HG03196 (cell line): ENCODE measurements around the gene MAGEA11.
"Not testable (repeated sequence)": the region's sequence is repeated elsewhere in the genome, so short reads cannot be mapped to it uniquely, and the experiment has no call there.

Source experiments
- ATAC-seq: cut with Tn5 transposase; IDR thresholded peaks from one replicate; pipeline ENCODE4 v1.9.1; 2021; ENCODE audit not compliant: unreplicated experiment

Gene MAGEA11

DNA sequence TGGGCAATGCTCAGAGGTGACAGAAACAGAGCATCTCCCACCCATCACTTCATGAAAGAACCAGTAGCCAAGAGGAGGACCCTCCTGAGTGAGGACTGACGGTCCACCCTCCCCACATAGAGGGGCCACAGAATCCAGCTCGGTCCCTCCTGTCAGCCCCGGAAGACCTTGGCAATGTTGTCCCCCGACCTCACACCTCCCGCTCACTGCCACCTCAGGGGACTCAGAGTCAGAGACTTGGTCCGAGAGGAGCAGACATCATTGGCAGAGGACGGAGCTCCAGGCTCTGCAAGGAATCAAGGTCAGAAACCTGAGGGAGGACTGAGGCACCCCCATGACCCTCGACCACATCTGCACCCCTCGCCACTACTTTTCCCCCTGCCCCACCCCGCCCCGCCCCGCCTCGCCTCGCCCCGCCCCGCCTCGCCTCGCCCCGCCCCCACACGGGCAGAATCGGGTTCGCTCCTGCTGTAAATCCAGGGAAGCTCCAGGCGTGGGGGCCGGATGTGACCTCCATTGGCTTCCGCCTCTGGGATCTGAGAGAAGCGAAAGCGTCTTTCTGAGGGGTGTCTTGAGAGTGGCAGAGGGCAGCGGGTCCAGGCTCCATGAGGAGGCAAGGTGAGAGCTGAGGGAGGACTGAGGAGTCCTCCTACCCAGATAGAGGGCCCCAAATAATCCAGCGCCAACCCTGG lies at the start of gene MAGEA11:
MAGEA11 (plus strand) TSS at position 516 of the 692 bp plus-strand sequence. CDS start 1,100 bp downstream, outside the sequence.
- ATAC-seq: no peak

- ATAC-seq: not testable (repeated sequence)
These were observed 36.8 kb upstream of the MAGEA11 start for GRCh38 chrX:149675088-149675487.

DNA sequence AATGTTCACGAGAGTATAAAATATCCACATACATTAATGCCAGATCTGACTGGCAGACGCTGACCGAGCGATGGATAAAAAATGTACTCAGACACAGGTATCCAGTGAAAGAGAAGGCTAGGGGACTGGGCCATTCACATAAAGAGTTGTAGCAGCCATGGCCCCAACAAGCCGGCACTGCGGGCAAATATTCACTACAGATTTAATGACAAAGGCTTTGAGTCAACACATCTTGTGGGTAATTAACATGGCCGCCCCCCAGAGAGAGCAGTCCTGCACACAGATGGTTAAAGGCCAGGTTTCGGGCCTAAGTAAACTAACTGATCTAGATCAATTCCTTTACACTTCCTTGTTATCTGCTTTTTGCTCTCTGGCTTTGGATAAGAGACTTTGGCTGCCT lies 36.3 kb upstream of the MAGEA11 start:
- not testable (repeated sequence) for ATAC-seq

GRCh38 chrX:149679164-149679678 lies 32.6 kb upstream of the MAGEA11 start:
- not testable (repeated sequence) for ATAC-seq

DNA sequence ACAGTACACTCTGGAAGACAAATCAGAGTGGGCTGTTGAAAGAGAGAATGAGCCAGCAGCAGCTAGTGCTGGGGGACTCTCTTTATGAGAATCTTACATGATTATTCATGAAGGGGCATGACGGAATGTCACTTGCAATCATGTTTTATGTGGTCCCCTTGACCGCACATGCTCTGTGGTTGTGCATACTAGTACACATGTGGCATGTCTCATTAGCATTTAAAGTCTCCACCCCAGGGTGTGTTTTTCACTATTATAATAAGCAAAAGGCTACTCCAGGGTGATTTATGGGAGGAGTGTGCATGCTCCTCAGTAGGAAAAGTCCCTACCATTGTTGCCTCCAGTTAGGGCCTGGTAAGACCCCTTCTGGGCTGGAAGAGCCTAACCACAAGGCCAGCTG lies 30.7 kb upstream of the MAGEA11 start:
- no peak for ATAC-seq

- no peak for ATAC-seq
These were observed 29.8 kb upstream of the MAGEA11 start for GRCh38 chrX:149682031-149682430.

DNA sequence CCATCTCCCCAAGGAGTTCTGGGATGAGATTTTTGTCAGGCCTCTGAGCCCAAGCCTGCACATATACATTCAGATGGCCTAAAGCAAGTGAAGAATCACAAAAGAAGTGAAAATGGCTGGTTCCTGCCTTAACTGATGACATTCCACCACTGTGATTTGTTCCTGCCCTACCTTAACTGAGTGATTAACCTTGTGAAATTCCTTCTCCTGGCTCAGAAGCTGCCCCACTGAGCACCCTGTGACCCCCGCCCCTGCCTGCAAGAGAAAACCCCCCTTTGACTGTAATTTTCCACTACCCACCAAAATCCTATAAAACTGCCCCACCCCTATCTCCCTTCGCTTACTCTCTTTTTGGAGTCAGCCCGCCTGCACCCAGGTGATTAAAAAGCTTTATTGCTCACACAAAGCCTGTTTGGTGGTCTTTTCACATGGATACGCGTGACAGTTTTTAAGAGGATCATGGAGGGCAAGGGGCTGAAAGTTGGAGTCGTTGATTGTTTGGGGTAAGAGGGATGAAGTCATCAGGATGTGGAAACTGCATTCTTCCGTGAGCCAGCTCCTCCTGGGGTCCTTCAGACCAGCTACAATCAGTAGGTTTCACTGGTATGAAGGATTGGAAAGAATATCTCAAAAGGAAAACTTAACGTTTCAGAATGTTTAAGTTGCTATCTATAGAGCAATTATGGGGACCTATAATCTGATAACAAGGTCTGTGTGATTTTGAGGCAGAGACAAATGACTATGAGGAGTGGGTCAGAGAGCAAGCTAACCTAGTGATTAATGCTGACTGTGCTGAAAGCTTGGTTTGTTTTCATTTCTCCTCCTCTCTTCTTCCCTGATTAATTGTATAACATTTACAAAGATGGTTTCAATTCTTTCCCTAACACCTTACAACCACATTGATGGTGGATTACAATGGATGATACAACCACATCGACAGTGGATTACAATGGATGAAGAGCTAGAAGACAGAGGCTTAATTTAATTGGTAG lies 28.6 kb upstream of the MAGEA11 start:
- ATAC-seq: no peak

- ATAC-seq: no peak
These were observed 27.7 kb upstream of the MAGEA11 start for GRCh38 chrX:149683966-149684730.

DNA sequence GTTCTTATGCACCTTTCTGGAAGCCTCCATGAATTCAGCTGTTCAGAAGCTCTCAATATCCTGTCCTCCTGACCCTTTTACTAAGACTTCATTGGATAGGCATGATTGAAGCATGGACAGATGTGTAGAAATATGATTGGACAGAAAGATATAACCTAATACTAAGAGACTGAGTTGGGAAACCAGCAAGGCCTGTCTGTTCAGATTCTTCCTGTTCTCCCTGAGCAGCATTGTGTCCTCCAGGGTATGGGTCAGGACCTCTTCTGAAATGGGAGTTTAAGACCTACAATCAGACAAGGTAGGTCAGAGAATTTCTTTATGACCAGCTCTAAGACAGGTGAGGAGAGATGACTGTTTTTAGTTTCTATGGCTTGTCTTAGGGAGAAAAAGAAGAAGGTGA lies 23.9 kb upstream of the MAGEA11 start:
- ATAC-seq: no peak

- no peak for ATAC-seq
These were observed 23.3 kb upstream of the MAGEA11 start for GRCh38 chrX:149688552-149688951.

DNA sequence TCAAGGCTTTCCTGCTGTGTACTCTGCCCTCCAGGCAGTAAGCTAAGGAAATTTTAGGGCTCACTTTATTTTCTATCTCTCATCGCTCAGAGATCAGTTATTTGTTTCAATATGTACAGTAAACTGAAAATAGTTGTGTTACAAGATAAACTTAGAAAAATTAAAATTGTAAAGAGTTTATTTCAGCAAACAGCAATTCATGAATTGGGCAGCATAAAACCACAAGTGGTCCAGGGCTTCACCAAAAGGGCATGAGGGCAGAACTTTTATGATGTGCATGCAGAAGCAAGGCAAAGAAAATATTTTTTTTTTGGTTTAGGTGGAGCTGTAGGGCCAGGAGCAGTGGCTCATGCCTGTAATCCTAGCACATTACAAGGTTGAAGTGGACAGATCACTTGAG lies 20.1 kb upstream of the MAGEA11 start:
- no peak for ATAC-seq

- not testable (repeated sequence) for ATAC-seq
These were observed 19.1 kb upstream of the MAGEA11 start for GRCh38 chrX:149692686-149693272.

GRCh38 chrX:149699761-149700160 lies 12.1 kb upstream of the MAGEA11 start:
- ATAC-seq: no peak

GRCh38 chrX:149704664-149705063 lies 7.2 kb upstream of the MAGEA11 start:
- no peak for ATAC-seq

DNA sequence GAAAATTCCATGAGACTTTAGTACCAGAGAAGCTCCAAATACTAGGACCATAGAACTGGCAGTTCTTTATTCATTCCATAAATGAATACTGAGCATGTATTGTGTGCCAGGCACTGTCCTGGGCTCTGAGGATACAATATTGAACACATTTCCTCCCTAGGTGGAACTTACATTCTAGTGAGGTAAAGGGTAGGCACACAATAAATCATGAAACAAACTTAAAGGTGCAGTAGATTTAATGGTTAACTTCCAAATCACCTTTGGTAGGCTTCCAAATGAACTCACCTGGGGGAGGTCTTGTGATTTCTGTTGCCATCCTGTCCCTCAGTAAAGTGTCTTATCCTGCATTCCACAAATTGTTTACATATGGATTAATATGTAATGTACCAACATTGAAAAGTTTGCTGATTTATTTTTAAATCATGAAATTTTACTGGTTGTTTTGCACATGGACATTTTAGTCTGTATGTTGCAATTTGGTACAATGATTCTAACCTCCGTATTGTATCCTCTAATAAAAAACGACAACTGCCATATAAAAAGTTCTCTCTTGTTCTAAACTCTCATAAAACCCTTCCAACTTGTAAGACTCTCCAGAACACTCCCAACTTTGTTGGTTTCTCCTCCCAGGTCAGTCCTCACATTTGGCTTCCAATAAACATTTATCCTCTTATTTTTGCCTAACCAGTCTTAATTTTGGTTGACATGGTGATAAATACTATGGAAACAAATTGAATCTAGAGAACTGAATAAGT lies 4.5 kb upstream of the MAGEA11 start:
- no peak for ATAC-seq

- ATAC-seq: no peak
These were observed 971 bp downstream of the MAGEA11 start for GRCh38 chrX:149712831-149713230.

DNA sequence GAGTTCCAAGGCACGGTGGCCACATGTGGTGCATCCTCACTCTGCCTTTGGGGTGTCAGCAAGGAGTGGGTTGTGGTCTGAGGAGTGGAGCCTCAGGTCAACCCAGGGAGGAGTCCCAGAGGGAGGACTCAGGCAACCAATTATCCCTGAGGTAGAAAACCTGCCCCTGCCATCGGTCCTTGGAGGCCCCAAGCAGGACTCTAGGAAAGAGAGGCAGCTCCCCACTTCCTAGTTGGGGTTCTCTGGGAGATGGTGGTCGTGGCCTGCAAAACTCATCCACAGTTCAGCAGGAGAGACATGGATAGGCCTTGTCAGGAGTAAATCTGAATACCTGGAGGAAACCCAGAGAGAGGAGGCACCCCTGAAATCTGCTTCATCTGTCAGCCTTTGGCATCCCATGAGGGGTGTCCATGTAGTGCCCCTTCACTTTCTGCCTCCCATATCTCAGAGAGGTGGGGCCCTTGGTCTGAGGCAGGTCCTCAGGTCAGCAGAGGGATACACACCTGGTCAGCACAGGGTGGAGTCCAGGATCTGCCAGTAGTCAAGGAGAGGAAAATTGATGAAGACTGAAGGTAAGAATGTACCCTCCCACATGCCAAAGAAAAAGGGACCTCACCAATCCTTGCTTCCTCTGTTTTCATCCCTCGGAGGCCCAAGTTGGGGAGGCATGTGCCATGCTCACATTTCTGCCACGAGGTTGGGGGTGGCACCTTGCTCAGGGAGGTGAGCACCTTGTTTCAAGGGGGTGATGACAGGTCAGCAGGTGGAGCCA lies 1.6 kb downstream of the MAGEA11 start:
- ATAC-seq: no peak

- no peak for ATAC-seq
These were observed 3.6 kb downstream of the MAGEA11 start for GRCh38 chrX:149715468-149715867.

DNA sequence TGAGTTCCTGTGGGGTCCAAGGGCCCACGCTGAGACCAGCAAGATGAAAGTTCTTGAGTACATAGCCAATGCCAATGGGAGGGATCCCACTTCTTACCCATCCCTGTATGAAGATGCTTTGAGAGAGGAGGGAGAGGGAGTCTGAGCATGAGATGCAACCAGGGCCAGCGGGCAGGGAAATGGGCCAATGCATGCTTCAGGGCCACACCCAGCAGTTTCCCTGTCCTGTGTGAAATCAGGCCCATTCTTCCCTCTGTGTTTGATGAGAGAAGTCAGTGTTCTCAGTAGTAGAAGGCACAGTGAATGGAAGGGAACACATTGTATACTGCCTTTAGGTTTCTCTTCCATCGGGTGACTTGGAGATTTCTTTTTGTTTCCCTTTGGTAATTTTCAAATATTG lies 4.8 kb downstream of the MAGEA11 start:
- no peak for ATAC-seq
